ELR (cell line): ENCODE results near the gene LRRK1.

ENCODE experiments used
- DNase-seq: peaks from one replicate; pipeline ENCODE4 v3.0.0-alpha.2; 2015; ENCODE audit warnings: low read depth

The LRRK1 gene

DNA sequence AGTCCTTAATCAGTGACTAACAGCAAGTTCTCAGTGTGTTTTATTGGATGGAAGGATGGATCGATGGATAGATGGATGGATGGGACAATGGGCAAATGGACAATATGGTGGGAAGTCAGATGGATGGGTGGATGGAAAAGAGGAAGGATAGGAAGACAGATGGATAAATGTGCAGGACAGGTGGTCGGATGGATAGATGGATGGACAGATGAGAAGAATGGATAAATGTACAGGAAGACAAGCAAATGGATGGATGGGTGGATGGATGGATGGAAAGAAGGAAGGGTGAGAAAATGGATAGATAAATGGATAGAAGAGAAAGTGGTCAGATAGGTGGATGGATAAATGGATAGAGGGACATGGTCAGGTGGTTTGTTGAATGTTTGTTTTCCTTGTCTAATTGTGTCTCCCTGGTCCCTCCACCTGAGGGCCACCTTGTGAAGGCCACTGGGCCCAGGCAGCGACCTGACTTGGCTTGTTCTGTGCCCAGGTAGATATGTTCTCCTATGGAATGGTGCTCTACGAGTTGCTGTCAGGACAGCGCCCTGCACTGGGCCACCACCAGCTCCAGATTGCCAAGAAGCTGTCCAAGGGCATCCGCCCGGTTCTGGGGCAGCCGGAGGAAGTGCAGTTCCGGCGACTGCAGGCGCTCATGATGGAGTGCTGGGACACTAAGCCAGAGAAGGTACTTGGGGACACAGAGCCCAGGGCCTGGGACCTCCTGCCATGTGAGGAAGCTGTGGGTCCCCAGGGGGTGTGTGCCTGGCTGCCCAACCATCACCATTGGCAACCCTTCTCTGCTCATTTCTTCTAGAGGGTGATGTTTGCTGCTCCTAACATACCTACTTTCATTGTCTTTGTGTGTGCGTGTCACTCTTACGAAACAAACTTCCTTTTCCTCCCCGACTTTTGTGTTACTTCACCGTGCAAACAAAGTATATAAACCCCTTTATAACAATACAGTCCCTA is 137.5 kb downstream of the LRRK1 start:
- no peak for DNase-seq

DNA sequence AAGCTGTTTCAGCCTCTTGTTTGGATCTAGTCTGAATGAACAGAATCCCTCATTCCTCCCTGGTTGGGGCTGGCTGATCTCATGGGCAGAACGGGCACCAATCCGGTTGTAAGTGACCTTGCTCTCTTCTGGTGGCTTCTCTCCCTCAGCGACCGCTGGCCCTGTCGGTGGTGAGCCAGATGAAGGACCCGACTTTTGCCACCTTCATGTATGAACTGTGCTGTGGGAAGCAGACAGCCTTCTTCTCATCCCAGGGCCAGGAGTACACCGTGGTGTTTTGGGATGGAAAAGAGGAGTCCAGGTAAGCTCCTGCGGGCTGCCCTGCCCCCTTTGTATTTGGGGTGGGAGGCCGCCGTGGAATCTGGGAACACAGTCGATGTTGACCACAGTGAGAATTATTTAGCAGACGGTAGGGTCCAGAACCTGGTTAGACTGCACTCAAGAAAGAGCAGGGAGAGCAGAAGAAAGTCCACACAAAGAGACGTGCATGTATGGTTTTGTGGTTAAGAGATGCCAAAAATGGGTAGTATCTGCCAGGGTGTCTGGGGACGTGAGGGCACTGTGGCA is 138.8 kb downstream of the LRRK1 start:
- DNase-seq, result no peak

DNA sequence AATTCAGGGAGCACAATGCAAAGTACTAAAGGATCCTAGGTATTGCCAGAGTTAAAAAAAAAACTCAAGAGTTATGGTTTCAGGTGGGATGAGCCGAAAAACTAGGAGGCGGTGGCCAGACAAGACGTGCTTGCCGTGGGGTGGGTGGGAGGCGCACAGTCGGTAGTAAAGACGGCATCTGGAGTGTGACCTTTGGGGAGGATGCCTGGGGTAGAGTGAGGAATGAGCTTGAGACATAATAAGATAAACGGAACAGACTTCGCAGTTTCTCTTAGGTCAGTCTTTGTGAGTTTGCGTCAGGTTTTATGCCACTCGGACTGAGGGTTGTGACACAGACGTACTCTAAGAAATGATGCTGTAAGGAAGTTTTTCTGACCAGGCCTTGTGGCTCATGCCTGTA is 139.6 kb downstream of the LRRK1 start:
- no peak for DNase-seq

DNA sequence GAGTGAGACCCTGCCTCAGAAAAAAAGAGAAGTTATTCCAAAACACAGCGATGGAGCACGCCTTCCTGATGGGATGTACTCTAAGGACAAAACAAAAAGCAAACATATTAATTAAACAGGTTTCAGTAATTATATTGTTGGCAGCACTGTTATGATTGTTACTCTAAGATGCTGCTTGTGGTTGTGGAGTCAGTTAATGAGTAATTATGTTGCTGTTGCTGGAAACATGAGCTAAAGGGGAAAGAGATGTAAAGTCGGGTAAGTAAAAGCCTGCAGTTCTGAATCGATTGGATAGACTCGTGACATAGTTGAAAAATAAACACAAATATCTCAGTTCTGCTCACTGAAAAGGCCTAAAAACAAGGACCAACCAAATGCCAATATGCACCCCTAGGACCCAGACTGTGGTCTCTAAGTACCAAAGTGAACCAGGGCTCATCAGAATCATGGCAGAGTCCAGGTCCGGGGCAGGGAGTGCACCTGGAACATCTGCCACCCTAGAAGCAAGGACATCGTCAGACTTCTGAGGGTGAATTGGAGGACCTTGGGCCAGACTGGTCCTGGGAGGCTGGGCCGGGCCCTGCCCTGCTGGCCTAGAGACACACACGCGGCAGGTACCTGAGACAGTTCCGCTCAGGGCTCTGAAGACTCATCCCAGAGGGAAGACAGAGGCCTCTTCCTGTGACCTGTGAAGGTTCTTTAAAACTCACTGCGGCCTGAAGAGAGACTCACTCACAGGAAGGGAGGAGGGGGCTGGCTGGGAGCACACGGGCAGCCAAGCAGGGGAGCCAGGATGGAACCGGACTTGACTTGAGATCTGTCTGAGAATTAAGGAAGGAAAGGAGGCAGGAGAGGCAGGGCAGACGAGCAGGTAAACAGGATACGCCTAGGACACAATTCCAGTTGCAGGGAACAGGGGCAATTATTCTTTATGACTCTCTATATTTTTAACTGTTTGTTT is 140.5 kb downstream of the LRRK1 start:
- no peak for DNase-seq

DNA sequence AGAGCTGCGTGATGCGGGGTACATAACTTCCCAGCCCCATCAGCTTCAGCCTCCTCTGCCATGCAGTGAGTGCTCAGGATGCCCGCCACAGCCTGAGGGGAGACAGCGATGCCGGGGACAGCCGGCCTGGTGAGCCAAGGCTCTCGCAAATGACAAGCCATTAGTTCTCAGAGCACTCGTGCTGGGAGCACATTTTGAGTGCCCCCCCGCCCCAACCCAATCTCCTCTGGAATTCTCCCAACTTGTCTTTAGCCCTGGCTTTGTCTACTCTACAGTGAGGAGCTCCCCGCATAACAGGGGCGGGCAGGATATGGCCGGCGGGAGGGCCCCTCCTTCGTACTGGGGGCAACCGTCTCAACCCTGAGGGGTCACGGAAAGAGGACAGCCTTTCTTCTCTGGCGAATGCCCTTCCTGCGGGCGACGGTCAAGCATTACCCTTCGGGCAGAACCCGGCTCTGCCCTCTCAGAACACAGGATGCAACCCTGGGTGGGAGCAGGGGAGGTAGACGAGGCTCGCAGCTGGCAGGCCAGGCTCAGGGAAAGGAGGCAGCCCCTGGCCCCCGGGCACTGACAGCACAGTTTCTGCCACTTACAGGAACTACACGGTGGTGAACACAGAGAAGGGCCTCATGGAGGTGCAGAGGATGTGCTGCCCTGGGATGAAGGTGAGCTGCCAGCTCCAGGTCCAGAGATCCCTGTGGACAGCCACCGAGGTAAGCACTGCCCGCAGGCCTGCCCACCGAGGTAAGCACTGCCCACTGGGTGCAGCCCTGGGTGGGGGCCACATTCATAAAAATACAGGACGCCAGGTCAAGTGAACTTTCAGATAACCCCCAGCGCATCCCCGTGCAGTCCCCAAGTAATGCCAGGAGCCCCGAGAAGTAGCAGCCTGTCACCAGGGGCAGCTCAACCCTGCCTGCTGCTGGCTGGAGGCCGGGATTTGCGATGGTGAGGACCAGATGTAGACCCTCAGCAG is 141.7 kb downstream of the LRRK1 start:
- no peak for DNase-seq

DNA sequence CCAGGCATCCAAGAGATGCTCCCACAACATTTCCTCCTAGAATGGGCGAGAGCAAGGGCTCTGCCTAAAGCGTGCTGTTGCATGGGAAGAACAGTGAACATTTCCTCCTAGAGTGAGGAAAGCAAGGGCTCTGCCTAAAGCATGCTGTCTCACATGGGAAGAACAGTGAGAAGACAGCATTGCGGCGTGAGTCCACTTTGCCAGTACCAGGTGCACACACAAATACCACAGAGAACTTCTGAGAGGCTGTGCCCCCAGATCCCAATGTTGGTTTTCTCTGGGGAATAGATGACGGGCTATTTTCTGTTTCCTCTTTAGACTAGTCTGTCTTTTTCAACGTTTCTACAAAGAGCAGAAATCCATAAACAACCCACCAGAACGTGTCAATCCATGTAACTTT is 142.9 kb downstream of the LRRK1 start:
- DNase-seq, result no peak

DNA sequence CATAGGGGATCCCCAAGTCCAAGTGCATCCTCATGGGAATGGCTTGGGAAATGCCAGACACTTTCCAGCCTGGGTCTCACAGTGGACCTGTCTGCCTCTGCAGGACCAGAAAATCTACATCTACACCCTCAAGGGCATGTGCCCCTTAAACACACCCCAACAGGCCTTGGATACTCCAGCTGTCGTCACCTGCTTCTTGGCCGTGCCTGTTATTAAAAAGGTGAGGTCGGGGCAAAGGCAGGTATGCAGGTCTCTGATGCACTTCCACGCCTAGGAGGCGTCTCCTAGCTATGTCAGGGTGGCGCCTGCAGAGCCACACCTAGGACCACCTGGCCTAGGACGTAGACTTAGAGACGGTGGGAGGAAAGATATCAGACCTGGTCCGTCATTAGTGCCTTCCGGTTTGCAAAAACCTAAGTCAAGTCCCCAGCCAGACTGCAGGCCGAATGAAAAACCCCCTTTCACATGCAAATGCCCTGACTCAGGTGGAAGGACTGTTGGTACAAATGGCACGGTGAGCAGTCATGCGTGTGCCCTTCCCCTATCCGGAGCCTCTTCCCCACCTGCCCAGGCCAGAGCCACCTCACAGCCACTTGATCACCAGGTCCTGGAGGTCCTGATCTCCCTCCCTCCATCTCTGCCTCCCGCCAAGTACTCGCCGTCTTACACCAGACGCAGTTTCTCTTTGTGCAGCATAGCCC is 143.5 kb downstream of the LRRK1 start:
- no peak for DNase-seq

DNA sequence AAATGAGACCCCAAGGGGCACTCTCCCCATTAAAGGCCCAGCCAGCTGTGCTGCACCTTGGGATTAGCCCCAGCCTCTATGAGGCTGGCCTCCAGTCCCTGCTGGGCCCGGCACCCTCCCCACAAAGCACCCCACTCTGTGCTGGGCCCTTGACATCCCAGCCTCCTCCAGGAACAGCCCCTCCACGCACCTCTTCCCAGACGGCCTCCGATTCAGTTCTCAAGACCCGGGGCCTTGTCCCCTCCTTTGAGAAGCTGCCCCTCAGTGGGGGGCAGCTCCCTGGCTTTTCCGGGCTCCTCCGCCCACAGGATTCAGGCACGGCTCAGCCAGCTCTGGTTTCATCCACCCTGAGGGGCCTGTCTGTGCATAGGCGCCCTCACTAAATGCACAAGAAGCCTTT is 144.1 kb downstream of the LRRK1 start:
- DNase-seq, result no peak

DNA sequence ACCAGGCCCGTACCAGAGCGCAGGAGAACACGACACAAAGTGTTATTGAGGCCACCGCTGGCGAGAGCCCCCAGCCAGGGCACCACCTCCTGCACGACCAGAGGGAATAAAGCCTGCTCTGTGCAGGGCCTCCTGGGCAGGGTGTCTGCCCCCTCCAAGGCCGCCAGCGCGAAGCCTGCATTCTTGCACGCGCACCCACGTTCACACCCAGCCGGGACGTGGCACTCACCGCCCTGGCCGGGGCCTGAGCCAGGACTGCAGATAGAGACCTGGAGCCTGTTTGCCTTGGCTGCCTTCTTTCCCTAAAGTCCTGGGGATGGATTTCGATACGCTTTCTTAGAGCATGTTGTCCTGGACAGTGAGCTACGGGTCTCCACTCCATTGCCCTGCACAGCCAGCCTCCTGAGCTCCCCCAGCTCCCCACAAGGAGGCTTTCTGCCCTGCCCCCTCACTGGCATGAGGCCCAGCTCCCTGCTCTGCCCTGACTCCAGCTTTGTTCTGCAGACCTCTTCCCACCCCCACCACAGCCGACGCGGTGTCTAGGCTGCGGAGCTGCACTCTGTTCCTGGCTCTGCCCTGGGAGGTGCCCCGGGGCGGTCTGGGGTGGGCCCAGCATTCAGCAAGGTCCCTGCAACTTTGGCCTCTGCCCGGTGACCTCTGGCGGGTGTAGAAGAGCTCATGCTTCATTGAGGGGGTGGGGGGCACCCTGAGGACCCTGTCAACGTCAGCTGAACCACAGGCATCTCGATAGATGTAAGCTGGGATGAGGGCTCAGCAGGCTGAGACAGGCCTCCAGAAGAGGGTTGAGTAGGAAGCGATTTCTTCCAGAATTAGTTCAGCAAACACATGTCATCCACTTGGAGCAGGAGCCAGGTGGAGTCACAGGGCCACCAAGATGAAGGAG is 145.0 kb downstream of the LRRK1 start:
- no peak for DNase-seq

DNA sequence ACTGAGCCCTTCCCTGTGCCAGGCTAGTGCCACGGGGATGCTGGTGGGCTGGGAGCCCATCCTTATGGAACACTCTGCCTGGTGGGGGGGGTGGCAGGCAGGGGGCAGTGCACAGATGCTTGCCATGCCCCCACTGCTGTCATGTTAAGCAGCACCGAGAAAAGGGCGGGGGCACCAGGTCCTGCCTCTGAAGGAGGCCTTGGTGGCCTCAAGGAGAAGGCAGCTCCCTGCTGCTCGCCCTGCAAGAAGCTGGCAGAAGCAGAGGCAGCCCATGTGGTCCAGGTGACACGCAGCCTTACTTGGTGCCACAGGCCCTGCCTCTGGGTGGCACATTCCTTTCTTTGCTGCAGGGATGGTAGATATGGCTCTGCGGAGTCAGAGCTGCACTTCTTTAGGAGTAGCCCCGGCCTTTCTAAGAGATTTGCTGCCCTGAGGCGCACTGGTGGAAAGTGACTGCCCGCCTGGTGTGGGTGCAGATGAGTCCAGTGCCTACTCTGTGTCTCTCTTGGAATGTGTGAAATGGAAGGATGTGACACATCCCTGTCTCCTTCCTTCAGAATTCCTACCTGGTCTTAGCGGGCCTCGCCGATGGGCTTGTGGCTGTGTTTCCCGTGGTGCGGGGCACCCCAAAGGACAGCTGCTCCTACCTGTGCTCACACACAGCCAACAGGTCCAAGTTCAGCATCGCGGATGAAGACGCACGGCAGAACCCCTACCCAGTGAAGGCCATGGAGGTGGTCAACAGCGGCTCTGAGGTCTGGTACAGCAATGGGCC is 145.8 kb downstream of the LRRK1 start:
- no peak for DNase-seq

DNA sequence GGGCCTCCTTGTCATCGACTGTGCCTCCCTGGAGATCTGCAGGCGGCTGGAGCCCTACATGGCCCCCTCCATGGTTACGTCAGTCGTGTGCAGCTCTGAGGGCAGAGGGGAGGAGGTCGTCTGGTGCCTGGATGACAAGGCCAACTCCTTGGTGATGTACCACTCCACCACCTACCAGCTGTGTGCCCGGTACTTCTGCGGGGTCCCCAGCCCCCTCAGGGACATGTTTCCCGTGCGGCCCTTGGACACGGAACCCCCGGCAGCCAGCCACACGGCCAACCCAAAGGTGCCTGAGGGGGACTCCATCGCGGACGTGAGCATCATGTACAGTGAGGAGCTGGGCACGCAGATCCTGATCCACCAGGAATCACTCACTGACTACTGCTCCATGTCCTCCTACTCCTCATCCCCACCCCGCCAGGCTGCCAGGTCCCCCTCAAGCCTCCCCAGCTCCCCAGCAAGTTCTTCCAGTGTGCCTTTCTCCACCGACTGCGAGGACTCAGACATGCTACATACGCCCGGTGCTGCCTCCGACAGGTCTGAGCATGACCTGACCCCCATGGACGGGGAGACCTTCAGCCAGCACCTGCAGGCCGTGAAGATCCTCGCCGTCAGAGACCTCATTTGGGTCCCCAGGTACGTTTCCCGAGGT is 146.5 kb downstream of the LRRK1 start:
- no peak for DNase-seq

DNA sequence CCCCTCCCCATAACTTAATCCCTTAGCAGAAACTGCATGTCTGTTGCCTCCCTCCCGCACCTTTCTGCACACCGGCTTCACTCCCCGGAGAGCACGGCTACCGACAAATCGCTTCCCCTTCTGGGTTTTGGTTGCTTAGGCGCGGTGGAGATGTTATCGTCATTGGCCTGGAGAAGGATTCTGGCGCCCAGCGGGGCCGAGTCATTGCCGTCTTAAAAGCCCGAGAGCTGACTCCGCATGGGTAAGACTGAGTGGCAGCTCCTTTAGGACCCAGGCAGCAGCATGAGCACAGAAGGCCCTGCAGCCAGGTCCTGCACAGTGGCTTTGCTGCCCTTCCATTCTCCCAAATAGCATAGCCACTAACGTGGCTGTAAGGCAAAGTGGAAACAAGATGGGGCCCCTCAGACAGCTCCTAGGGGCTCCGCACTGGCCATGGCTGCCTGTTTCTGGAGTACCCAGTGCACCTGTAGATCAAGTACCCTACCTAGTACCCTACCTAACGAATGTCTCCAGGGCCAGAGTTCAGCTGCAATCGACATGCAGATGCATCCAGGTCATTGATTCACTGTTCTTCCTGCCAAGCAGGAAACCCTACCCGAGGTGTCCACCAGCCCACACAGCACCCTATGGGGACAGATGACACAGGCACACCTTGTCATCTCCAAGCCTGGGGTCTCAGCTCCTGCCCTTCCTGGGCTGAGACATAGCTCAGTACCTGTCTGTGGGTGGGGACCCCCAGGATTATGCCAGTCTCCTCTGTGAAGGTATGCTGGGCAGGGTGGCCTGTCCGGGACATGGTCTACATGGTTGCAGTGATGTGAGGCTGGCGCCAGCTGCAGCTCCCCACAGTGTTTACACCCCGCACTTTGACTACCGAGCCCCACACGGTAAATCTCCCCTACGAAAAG is 147.6 kb downstream of the LRRK1 start:
- no peak for DNase-seq

DNA sequence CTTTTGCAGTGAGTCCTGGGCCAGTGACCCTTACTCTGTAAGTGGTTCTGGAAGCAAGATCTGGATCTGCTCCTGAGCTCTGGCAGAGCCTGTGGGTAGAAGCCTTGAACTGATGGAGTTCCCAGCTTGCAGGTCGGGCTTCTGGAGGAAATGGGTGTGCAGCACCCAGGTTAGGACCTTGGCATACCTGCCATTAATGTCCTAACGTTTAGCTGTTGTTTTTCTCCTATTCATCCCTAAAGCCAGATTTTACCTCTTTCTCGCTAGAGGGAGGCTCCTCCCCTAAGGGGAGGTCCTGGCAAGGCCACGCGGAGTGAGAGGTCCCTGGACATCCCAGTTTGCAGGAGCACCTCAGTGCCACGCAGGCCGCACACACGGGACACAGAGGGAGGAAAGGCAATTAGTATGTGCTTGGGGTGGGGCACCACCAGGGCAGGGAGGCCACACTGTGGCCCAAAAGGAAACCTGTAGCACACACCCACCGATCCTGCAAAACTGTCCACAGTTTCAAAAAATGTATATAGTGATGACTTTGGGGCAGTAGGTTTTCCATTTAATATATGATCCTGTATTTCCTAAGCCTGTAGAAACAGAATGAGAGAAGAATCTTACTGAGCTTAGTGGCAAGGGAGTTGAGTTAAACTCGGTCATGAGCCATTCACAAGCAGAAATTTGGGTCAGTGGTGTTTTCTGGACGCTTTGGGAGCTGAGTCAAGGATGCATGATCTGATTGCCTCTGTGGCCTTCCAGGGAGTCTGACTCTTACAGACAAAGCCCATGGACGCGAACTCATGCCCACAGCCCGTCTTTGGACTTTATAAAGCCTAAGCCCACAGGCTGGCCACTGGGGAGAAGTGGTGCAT is 148.7 kb downstream of the LRRK1 start:
- no peak for DNase-seq

DNA sequence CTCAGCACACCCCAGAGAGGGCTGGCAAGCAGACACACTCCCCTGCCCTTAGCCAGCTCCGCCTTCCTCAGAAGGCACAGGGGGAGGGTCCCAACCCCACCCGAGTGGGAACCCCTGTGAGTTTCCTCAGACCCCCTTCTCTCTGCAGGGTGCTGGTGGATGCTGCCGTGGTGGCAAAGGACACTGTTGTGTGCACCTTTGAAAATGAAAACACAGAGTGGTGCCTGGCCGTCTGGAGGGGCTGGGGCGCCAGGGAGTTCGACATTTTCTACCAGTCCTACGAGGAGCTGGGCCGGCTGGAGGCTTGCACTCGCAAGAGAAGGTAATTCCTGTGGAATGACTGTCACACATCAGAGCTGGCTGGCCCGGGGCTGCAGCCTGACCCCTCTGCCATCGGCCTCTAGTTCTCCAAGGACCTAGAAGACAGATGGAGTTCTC is 149.4 kb downstream of the LRRK1 start:
- peak; percentile 23 for DNase-seq

DNA sequence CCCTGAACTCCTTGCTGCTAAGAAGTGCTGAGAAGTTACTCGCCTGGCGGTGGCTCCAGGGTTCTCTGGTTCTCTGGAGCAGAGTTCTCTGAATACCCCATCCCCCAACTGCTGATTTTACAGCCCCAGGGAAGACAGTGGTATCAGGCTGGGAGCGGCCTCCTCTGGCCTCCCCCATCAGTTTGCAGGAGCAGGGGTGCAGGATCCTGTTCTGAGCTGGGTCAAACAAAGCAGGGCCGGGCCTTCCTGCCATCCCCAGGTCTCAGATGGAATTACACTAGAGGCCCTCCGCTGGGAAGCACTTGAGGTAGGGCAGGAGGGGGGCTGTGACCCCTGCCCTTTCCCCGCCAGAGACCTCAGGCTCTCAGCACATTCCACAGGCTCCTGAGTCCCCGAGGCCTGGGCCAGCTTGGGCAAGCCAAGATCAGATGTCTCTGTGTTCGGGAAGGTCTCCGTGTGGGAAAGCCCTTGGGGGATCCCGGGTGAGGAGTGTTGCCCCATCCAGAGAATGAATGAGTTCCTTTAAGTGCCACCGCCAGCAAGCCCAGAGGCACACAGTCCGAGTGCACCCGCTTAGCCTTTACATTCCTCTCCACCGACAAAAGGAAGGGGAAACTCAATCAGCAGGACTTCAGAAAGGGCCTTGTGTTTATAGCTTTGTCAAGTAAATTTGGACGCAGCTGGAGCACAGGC is 149.9 kb downstream of the LRRK1 start:
- DNase-seq, result peak; percentile 34

DNA sequence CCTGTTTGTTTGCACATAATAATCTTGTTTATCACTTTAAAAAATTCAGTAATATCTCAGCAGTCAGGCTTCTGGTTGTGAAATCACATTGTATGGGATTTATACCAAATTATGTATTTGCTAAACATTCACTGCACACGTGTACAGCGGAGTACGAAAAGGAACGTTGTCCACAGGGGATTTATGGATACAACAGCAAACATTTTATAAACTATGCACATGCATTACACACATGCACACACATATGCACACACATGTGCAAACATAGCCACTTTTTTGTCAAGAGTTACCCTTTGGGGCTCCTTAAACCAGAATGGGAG is 150.5 kb downstream of the LRRK1 start:
- DNase-seq, result no peak
